Neural progenitor cell (in vitro differentiated cells): ENCODE data around the gene PATJ.

Experiments
- CTCF ChIP-seq: fragments of 200-600 bp; sonication (generic); IDR thresholded peaks from 2 replicates; pipeline ENCODE4 v1.5.1; 2017; ENCODE audit warnings: antibody characterized with exemption, mild to moderate bottlenecking
- EZH2phosphoT487 ChIP-seq: fragments of 200-600 bp; sonication (generic); IDR thresholded peaks from 2 replicates; pipeline ENCODE4 v1.6.1; 2017; ENCODE audit warnings: antibody characterized with exemption

- no peak for TF ChIP-seq EZH2phosphoT487
- no peak for TF ChIP-seq CTCF
Observed at GRCh38 chr1:61748566-61748965, 6.3 kb downstream of the PATJ start.
